AG09309 (cell line): Measurements from ENCODE around the gene FTH1.

Experiments used
- DNase-seq: peaks from one replicate; pipeline ENCODE4 v3.0.0-alpha.2; 2010; ENCODE audit warnings: low read depth
- H3K4me3 ChIP-seq: 2 replicates; pipeline ENCODE4 v1.5.1; 2011; ENCODE audit warnings: mild to moderate bottlenecking, low read depth, low read length, moderate library complexity; ENCODE audit not compliant: control insufficient read depth
- CTCF ChIP-seq: IDR thresholded peaks from 2 replicates; pipeline ENCODE4 v1.5.1; 2011; ENCODE audit warnings: mild to moderate bottlenecking, low read depth, low read length, inconsistent platforms; ENCODE audit not compliant: insufficient read depth, control insufficient read depth; ENCODE audit errors: missing control alignments

The FTH1 gene

GRCh38 chr11:61973476-61974162, 6.2 kb upstream of the FTH1 start:
- H3K4me3 ChIP-seq = no peak overlapping the region
- no peak for DNase-seq
- TF ChIP-seq CTCF = no peak

GRCh38 chr11:61972672-61973475, 5.4 kb upstream of the FTH1 start:
- peak; percentile 90 for DNase-seq
- H3K4me3 ChIP-seq = no peak overlapping the region
- TF ChIP-seq CTCF = no peak

- no peak overlapping the region; the same call in 1 of the 2 replicates for H3K4me3 ChIP-seq
- no peak for TF ChIP-seq CTCF
- DNase-seq = no peak
Measured at GRCh38 chr11:61972112-61972671, 4.8 kb upstream of the FTH1 start.

GRCh38 chr11:61971248-61972111, 4.0 kb upstream of the FTH1 start:
- peak; percentile 97 for DNase-seq
- no peak for TF ChIP-seq CTCF
- no peak overlapping the region for H3K4me3 ChIP-seq

- DNase-seq = peak; percentile 73
- TF ChIP-seq CTCF = no peak
- H3K4me3 ChIP-seq = no peak overlapping the region
Measured at GRCh38 chr11:61969838-61970662, 2.6 kb upstream of the FTH1 start.
